Kidney (tissue), 14 donors: ENCODE measurements around the gene XYLT1. TPM values are rescaled to one million over a fixed set of nuclear protein-coding genes. Genes with fewer than 3 reads are reported as not detected.
A peak's percentile ranks its signal among the peaks of the same experiment; 100 is the strongest.

Experiments
- DNase-seq, 5 donors: peaks; one replicate each; pipeline ENCODE4 v3.0.0-alpha.2; 2013 to 2020
- FAIRE-seq: peaks from 2 replicates; lab custom pipeline; 2012; peaks lifted over from hg19 to GRCh38; lab: Jason Lieb, UNC
- H3K27ac ChIP-seq, 2 donors: one replicate each; pipeline ENCODE4 v1.7.0; 2013; ENCODE audit warnings: low read depth in 2 of 2, low read length in 2 of 2, inconsistent platforms in 1 of 2
- H3K27me3 ChIP-seq: one replicate; pipeline ENCODE4 v1.7.1; 2013; ENCODE audit warnings: low read length, inconsistent platforms; ENCODE audit not compliant: control insufficient read depth, insufficient read depth
- H3K36me3 ChIP-seq, 3 donors: one replicate each; pipeline versions ENCODE4 v1.7.0 to v1.7.1; 2013; ENCODE audit warnings: low read length in 3 of 3, control low read depth in 1 of 3, inconsistent platforms in 1 of 3; ENCODE audit not compliant: insufficient read depth in 3 of 3, control insufficient read depth in 2 of 3
- H3K4me1 ChIP-seq, 3 donors: one replicate each; pipeline versions ENCODE4 v1.7.0 to v1.7.1; 2013; ENCODE audit warnings: low read length in 3 of 3, inconsistent platforms in 1 of 3, low read depth in 1 of 3; ENCODE audit not compliant: control insufficient read depth in 2 of 3, insufficient read depth in 2 of 3
- H3K4me3 ChIP-seq, 3 donors: one replicate each; pipeline versions ENCODE4 v1.7.0 to v1.8.1; 2013; ENCODE audit warnings: low read length in 3 of 3, control low read depth in 1 of 3, inconsistent platforms in 1 of 3
- H3K9ac ChIP-seq, 3 donors: one replicate each; pipeline versions ENCODE4 v1.7.0 to v1.7.1; 2013; ENCODE audit warnings: low read length in 3 of 3, control low read depth in 1 of 3, inconsistent platforms in 1 of 3
- H3K9me3 ChIP-seq, 3 donors: one replicate each; pipeline versions ENCODE4 v1.7.0 to v1.7.1; 2013; ENCODE audit warnings: low read length in 3 of 3, control low read depth in 1 of 3, inconsistent platforms in 1 of 3; ENCODE audit not compliant: control insufficient read depth in 2 of 3, insufficient read depth in 1 of 3
- CTCF ChIP-seq: IDR thresholded peaks from 3 replicates; pipeline ENCODE4 v1.5.1; 2012; ENCODE audit warnings: mild to moderate bottlenecking, moderate library complexity, borderline replicate concordance; ENCODE audit not compliant: insufficient read depth; ENCODE audit errors: extremely low read depth
- intact Hi-C: fragments of 100-400 bp; cut with DNase I; formaldehyde crosslinking; loops from one replicate; pipeline ENCODE4 v1.11.1; 2022
- polyA plus RNA-seq: library from polyadenylated mRNA; stranded (reverse); fragments of 350-450 nt; fragmentation: Illumina TruSeq; extraction: RNeasy Lipid Tissue Mini Kit (QIAGEN cat#74804); gene quantifications from one replicate; pipeline ENCODE4 v1.2.3, GENCODE V29; 2014; ENCODE audit warnings: low read depth, low replicate concordance; ENCODE audit not compliant: insufficient read depth
- total RNA-seq: library from RNA; stranded (reverse); fragmentation: NEBNext Ultra II Directional; extraction: Animal tissue kit (Norgen Biotek cat#: 25700); gene quantifications from one replicate; pipeline ENCODE4 v1.2.1, GENCODE V29; 2021
- donor health status: control.
- donor health status: control.
- donor health status: control.
- donor health status: control.
- donor health status: control.
- donor health status: DM: yes; HTN: yes; CAD: no.
- donor health status: Normal renal cell carcinoma (clear cell type).

Gene XYLT1
- total and polyA plus RNA-seq, 2 donors from 2014 or later, result 0.52 to 7.6 TPM

DNA sequence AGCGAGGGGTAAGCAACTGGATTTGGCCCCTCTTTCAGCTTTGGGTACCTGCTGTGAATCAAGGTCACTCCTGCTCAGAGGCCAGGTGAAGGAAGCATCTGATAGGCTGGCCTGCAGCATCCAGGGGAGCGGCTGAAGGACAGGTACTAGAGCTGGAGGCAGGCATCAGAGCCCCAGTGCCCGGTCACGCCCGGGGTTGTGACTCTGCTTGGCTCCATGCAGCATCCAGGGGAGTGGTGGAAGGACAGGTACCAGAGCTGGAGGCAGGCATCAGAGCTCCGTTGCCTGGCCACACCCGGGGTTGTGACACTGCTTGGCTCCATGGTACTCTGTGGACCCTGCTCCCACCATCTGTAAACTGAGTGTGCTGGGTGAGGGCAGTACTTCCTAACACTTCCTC, 189.7 kb downstream of the XYLT1 start:
- H3K27me3 ChIP-seq, result no peaks in the 10 kb centered on the region
- no peak for TF ChIP-seq CTCF
- H3K27ac ChIP-seq, result no peak overlapping the region
- intact Hi-C loops, result no loop called here
- FAIRE-seq, result no peak
- no peaks in the 10 kb centered on the region for H3K9me3 ChIP-seq
- no peaks in the 10 kb centered on the region for H3K36me3 ChIP-seq
- no peaks in the 10 kb centered on the region for H3K4me1 ChIP-seq
- DNase-seq, result no peak
- no peak overlapping the region for H3K4me3 ChIP-seq
- H3K9ac ChIP-seq, result no peak overlapping the region

GRCh38 chr16:17278988-17279387, 191.8 kb downstream of the XYLT1 start:
- no peak for DNase-seq
- no peak for FAIRE-seq
- Histone ChIP-seq H3K4me3 (no peak overlapping the region), H3K9ac (no peak overlapping the region), H3K27me3 (no peaks in the 10 kb centered on the region), H3K4me1 (no peaks in the 10 kb centered on the region), H3K36me3 (no peaks in the 10 kb centered on the region), H3K27ac (no peak overlapping the region), H3K9me3 (no peaks in the 10 kb centered on the region)
- TF ChIP-seq CTCF, result no peak
- intact Hi-C loops, result no loop called here

- FAIRE-seq (no peak), DNase-seq (peak in 3 of 5 donors; percentile 37 to 58 (median 51))
- intact Hi-C loops, result no loop called here
- H3K4me1 ChIP-seq, result no peaks in the 10 kb centered on the region
- no peak overlapping the region for H3K27ac ChIP-seq
- H3K9me3 ChIP-seq, result no peaks in the 10 kb centered on the region
- no peak overlapping the region for H3K4me3 ChIP-seq
- no peaks in the 10 kb centered on the region for H3K27me3 ChIP-seq
- H3K36me3 ChIP-seq, result no peaks in the 10 kb centered on the region
- H3K9ac ChIP-seq, result no peak overlapping the region
- peak; percentile 32 for TF ChIP-seq CTCF
Measured at GRCh38 chr16:17277981-17278381, 192.8 kb downstream of the XYLT1 start.

- no peak for DNase-seq
- no peaks in the 10 kb centered on the region for H3K36me3 ChIP-seq
- no peaks in the 10 kb centered on the region for H3K9me3 ChIP-seq
- no peak for FAIRE-seq
- no peaks in the 10 kb centered on the region for H3K4me1 ChIP-seq
- no peak for TF ChIP-seq CTCF
- intact Hi-C loops, result no loop called here
- no peak overlapping the region for H3K27ac ChIP-seq
- H3K27me3 ChIP-seq, result no peaks in the 10 kb centered on the region
- H3K9ac ChIP-seq, result no peak overlapping the region
- no peak overlapping the region for H3K4me3 ChIP-seq
Measured at GRCh38 chr16:17276610-17277009, 194.2 kb downstream of the XYLT1 start.
